A549 (cell line): ENCODE measurements around the gene GPR160. TPM values are rescaled to one million over a fixed set of nuclear protein-coding genes. Genes with fewer than 3 reads are reported as not detected.

Experiments used
- ATAC-seq, 2 experiments: fragments of 200-7000 bp in 1 of 2; fragments of >200 bp in 1 of 2; cut with Nextera tagmentation in 1 of 2; cut with Tn5 transposase in 1 of 2; 3 replicates each; pipeline versions ENCODE4 v1.8.0 to v1.9.1; 2018 to 2020; ENCODE audit warnings: mild to moderate bottlenecking in 1 of 2, moderate library complexity in 1 of 2
- CTCF ChIA-PET: fragments of 300-600 bp; sonication (Branson Sonifier 250); formaldehyde crosslinking; extraction: SDS; loops from one replicate; lab custom pipeline; 2021; ENCODE audit warnings: antibody characterized with exemption, inconsistent platforms; lab: Yijun Ruan, JAX
- POLR2A ChIA-PET: fragments of 350-600 bp; formaldehyde crosslinking; extraction: SDS; loops from one replicate; lab custom pipeline; 2021; ENCODE audit warnings: antibody characterized with exemption, inconsistent platforms; lab: Yijun Ruan, JAX
- DNase-seq, 2 experiments: peaks; one replicate each; pipeline versions ENCODE4 v3.0.0 to v3.0.0-alpha.2; 2011 to 2016; ENCODE audit warnings: low read depth in 1 of 2, low spot score in 1 of 2
- FAIRE-seq: peaks from 2 replicates; lab custom pipeline; 2011; peaks lifted over from hg19 to GRCh38; lab: Jason Lieb, UNC
- H3K27ac ChIP-seq, 2 experiments: fragments of >200 bp; sonication (Bioruptor Twin); formaldehyde crosslinking; 3 replicates each; pipeline ENCODE4 v1.5.1; 2016 to 2017
- H3K4me1 ChIP-seq: fragments of >200 bp; sonication (Bioruptor Twin); formaldehyde crosslinking; 3 replicates; pipeline ENCODE4 v1.6.1; 2016
- H3K4me2 ChIP-seq: fragments of >200 bp; sonication (Bioruptor Twin); formaldehyde crosslinking; 3 replicates; pipeline ENCODE4 v1.6.1; 2016
- H3K4me3 ChIP-seq: fragments of >200 bp; sonication (Bioruptor Twin); formaldehyde crosslinking; 3 replicates; pipeline ENCODE4 v1.5.1; 2016
- H3K9me3 ChIP-seq: fragments of >200 bp; sonication (Bioruptor Twin); formaldehyde crosslinking; 3 replicates; pipeline ENCODE4 v1.6.1; 2016
- CBX2 ChIP-seq: fragments of 200-600 bp; sonication (generic); IDR thresholded peaks from 2 replicates; pipeline ENCODE4 v1.6.1; 2016; ENCODE audit warnings: low read depth, mild to moderate bottlenecking, borderline replicate concordance
- CBX8 ChIP-seq: fragments of 200-600 bp; sonication (generic); IDR thresholded peaks from 2 replicates; pipeline ENCODE4 v1.6.1; 2016
- CEBPB ChIP-seq, 2 experiments: fragments of >200 bp in 1 of 2; sonication (Bioruptor Twin) in 1 of 2; formaldehyde crosslinking in 1 of 2; IDR thresholded peaks; 2 replicates each; pipeline ENCODE4 v1.6.1; 2012 to 2016
- CHD2 ChIP-seq: fragments of 150-350 bp; IDR thresholded peaks from 2 replicates; pipeline ENCODE4 v1.6.1; 2014; ENCODE audit warnings: low read length; ENCODE audit not compliant: partially characterized antibody
- CHD4 ChIP-seq: fragments of 200-600 bp; sonication (generic); IDR thresholded peaks from 2 replicates; pipeline ENCODE4 v1.6.1; 2016; ENCODE audit warnings: antibody characterized with exemption, mild to moderate bottlenecking, borderline replicate concordance
- EHF ChIP-seq: fragments of 250-450 bp; sonication (Bioruptor Pico); IDR thresholded peaks from 2 replicates; pipeline ENCODE4 v1.5.0; 2020; ENCODE audit warnings: mild to moderate bottlenecking
- FOSL2 ChIP-seq, 2 experiments: fragments of 450-650 bp in 1 of 2; fragments of >200 bp in 1 of 2; sonication (Bioruptor Twin) in 1 of 2; formaldehyde crosslinking; IDR thresholded peaks; 2 replicates each; pipeline versions ENCODE4 v1.5.0 to v1.6.1; 2016 to 2020; ENCODE audit warnings: mild to moderate bottlenecking in 1 of 2, moderate library complexity in 1 of 2
- HDAC2 ChIP-seq: fragments of 200-600 bp; sonication (generic); IDR thresholded peaks from 2 replicates; pipeline ENCODE4 v1.6.1; 2016
- JUNB ChIP-seq: fragments of >200 bp; sonication (Bioruptor Twin); formaldehyde crosslinking; IDR thresholded peaks from 2 replicates; pipeline ENCODE4 v1.6.1; 2016
- KDM1A ChIP-seq: fragments of 200-600 bp; sonication (generic); IDR thresholded peaks from 2 replicates; pipeline ENCODE4 v1.6.1; 2016; ENCODE audit warnings: low read depth, mild to moderate bottlenecking
- MAFK ChIP-seq: fragments of 450-650 bp; IDR thresholded peaks from 2 replicates; pipeline ENCODE4 v1.6.1; 2014; ENCODE audit not compliant: partially characterized antibody
- MAZ ChIP-seq: fragments of 150-350 bp; IDR thresholded peaks from 2 replicates; pipeline ENCODE4 v1.6.1; 2014; ENCODE audit warnings: antibody characterized with exemption, low read depth, low read length, borderline replicate concordance
- NR3C1 ChIP-seq: fragments of >200 bp; sonication (Bioruptor Twin); formaldehyde crosslinking; IDR thresholded peaks from 3 replicates; pipeline ENCODE4 v1.6.1; 2017
- RAD21 ChIP-seq, 2 experiments: fragments of >200 bp in 1 of 2; sonication (Bioruptor Twin) in 1 of 2; formaldehyde crosslinking in 1 of 2; IDR thresholded peaks in 1 of 2; conservative IDR thresholded peaks in 1 of 2; 2 replicates in 1 of 2; 3 replicates in 1 of 2; pipeline ENCODE4 v1.6.1; 2012 to 2018; ENCODE audit warnings: inconsistent platforms in 1 of 2
- RNF2 ChIP-seq: fragments of 200-600 bp; sonication (generic); IDR thresholded peaks from 2 replicates; pipeline ENCODE4 v1.6.1; 2016; ENCODE audit warnings: low read depth, mild to moderate bottlenecking, antibody characterized with exemption, moderate library complexity, borderline replicate concordance
- TP53 ChIP-seq: fragments of 250-450 bp; sonication (Bioruptor Pico); IDR thresholded peaks from 2 replicates; pipeline ENCODE4 v1.5.0; 2021; ENCODE audit warnings: mild to moderate bottlenecking, moderate library complexity
- ZC3H11A ChIP-seq: fragments of 450-650 bp; IDR thresholded peaks from 2 replicates; pipeline ENCODE4 v1.6.1; 2014; ENCODE audit warnings: antibody characterized with exemption, mild to moderate bottlenecking
- ZFP36 ChIP-seq: fragments of 450-650 bp; IDR thresholded peaks from 2 replicates; pipeline ENCODE4 v1.6.1; 2014; ENCODE audit warnings: borderline replicate concordance; ENCODE audit not compliant: partially characterized antibody
- ZSCAN20 ChIP-seq: fragments of 250-450 bp; sonication (Bioruptor Pico); IDR thresholded peaks from 2 replicates; pipeline ENCODE4 v1.8.0; 2022; ENCODE audit warnings: mild to moderate bottlenecking, moderate library complexity
- WGBS: methylation state at CpG from one replicate; pipeline ENCODE4 v1.1.6; 2017; ENCODE audit errors: missing lambda C conversion rate; 5-methylcytosine and 5-hydroxymethylcytosine counted together
- polyA plus RNA-seq, 4 experiments: library from polyadenylated mRNA; depleted of rRNA in 3 of 4; stranded (reverse); fragments of >200 nt; fragmentation: RNase III in 1 of 4; extraction: RNeasy Plus Mini Kit Qiagen cat#74134 plus additional on column Dnase treatment in 1 of 4; gene quantifications; 2 replicates in 3 of 4; 3 replicates in 1 of 4; pipeline ENCODE4 v1.2.3, GENCODE V29; 2011 to 2017
- TF ChIP-seq, protein P1 (sequence below): fragments of 150-350 bp; IDR thresholded peaks from 2 replicates; pipeline ENCODE4 v1.6.1; 2014; ENCODE audit warnings: low read depth, mild to moderate bottlenecking, low read length
- TF ChIP-seq, protein P2 (sequence below): fragments of 200-600 bp; sonication (generic); IDR thresholded peaks from 2 replicates; pipeline ENCODE4 v1.6.1; 2016; ENCODE audit warnings: antibody characterized with exemption, mild to moderate bottlenecking, moderate library complexity
- TF ChIP-seq, protein P3 (sequence below): fragments of >200 bp; sonication (Bioruptor Twin); formaldehyde crosslinking; IDR thresholded peaks from 3 replicates; pipeline ENCODE4 v1.5.1; 2016

Gene GPR160
- polyA plus RNA-seq, 2 of the 4 experiments (the other 2 are of a cell fraction), result 2.0 to 6.3 TPM

DNA sequence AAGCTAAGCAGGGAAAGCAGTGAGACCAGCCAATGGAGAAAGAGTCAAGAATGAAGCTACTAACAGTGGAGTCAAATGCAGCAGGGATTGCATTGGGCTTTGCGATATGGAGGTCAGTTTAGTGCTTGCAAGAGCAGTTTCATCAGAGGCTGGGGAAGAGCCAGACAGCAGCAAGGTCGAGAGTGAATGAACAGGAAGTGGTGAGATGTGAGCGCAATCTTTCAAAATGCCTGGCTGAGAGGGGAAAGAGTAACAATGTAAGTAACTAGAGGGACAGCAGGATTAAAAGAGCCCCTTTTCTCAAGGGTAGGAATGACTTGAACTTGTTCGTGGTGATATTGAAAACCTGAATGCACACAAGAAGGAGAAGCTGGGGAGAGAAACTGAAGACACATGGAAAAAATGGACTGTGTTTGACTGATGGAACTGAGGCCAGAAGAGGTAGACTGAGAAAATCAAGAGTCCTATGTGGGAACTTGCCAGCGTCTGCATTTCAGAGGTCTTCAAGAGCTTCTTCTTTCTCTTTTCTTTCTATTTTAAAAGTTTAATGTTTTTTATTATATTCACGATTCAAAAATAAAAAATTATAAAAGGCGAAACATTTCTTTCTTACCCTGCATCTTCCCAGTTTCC, 30.6 kb upstream of the GPR160 start:
- Histone ChIP-seq H3K4me2 (no peak overlapping the region), H3K4me3 (no peak overlapping the region), H3K9me3 (no peaks in the 10 kb centered on the region), H3K4me1 (no peaks in the 10 kb centered on the region), H3K27ac (no peak overlapping the region)
- ChIA-PET CTCF (no interaction called here), POLR2A (no interaction called here)
- no peak for TF ChIP-seq TP53 (CRISPR knock-in tag)
- TF ChIP-seq ZFP36, result no peak
- TF ChIP-seq NR3C1, result no peak
- TF ChIP-seq CHD4, result no peak
- no peak for TF ChIP-seq FOSL2 (IDR thresholded peaks at IDR 0.05)
- TF ChIP-seq FOSL2 (CRISPR knock-in tag; IDR thresholded peaks at IDR 0.05), result no peak
- TF ChIP-seq, protein P1, sequence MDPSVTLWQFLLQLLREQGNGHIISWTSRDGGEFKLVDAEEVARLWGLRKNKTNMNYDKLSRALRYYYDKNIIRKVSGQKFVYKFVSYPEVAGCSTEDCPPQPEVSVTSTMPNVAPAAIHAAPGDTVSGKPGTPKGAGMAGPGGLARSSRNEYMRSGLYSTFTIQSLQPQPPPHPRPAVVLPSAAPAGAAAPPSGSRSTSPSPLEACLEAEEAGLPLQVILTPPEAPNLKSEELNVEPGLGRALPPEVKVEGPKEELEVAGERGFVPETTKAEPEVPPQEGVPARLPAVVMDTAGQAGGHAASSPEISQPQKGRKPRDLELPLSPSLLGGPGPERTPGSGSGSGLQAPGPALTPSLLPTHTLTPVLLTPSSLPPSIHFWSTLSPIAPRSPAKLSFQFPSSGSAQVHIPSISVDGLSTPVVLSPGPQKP, result no peak
- no peak for TF ChIP-seq HDAC2
- TF ChIP-seq CEBPB (IDR thresholded peaks at IDR 0.05), result no peak
- TF ChIP-seq, protein P2, sequence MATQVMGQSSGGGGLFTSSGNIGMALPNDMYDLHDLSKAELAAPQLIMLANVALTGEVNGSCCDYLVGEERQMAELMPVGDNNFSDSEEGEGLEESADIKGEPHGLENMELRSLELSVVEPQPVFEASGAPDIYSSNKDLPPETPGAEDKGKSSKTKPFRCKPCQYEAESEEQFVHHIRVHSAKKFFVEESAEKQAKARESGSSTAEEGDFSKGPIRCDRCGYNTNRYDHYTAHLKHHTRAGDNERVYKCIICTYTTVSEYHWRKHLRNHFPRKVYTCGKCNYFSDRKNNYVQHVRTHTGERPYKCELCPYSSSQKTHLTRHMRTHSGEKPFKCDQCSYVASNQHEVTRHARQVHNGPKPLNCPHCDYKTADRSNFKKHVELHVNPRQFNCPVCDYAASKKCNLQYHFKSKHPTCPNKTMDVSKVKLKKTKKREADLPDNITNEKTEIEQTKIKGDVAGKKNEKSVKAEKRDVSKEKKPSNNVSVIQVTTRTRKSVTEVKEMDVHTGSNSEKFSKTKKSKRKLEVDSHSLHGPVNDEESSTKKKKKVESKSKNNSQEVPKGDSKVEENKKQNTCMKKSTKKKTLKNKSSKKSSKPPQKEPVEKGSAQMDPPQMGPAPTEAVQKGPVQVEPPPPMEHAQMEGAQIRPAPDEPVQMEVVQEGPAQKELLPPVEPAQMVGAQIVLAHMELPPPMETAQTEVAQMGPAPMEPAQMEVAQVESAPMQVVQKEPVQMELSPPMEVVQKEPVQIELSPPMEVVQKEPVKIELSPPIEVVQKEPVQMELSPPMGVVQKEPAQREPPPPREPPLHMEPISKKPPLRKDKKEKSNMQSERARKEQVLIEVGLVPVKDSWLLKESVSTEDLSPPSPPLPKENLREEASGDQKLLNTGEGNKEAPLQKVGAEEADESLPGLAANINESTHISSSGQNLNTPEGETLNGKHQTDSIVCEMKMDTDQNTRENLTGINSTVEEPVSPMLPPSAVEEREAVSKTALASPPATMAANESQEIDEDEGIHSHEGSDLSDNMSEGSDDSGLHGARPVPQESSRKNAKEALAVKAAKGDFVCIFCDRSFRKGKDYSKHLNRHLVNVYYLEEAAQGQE, result no peak
- TF ChIP-seq KDM1A, result no peak
- 65% methylated on average over 7 of the region's 7 CpGs for WGBS
- ATAC-seq, result no peak
- no peak for DNase-seq
- no peak for FAIRE-seq

DNA sequence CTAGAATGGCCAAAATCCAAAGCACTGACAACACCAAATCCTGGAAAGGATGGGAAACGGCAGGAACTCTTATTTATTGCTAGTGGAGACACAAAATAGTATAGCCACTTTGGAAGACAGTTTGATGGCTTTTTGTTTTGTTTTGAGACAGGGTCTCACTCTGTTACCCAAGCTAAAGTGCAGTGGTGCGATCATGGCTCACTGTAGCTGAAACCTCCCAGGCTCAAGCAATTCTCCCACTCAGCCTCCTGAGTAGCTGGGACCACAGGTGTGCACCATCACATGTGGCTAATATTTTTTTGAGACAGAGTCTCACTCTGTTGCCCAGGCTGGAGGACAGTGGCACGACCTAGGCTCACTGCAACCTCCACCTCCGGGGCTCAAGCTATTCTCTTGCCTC, 27.3 kb upstream of the GPR160 start:
- ChIA-PET POLR2A (no interaction called here), CTCF (no interaction called here)
- Histone ChIP-seq H3K4me2 (no peak overlapping the region), H3K4me1 (no peaks in the 10 kb centered on the region), H3K27ac (no peak overlapping the region), H3K4me3 (no peak overlapping the region), H3K9me3 (no peaks in the 10 kb centered on the region)
- 55% methylated on average over 4 of the region's 4 CpGs for WGBS
- DNase-seq (no peak), ATAC-seq (no peak), FAIRE-seq (no peak)
- TF ChIP-seq CHD2 (no peak), ZFP36 (no peak), JUNB (no peak), CHD4 (no peak), ZC3H11A (no peak), ZSCAN20 (CRISPR knock-in tag) (no peak), CBX2 (no peak), RNF2 (no peak), RAD21 (conservative IDR thresholded peaks at IDR 0.05 in 1 of 2, IDR thresholded peaks at IDR 0.05 in 1 of 2) (no peak), NR3C1 (no peak), MAZ (no peak), EHF (CRISPR knock-in tag) (no peak), MAFK (no peak), CBX8 (no peak)
- TF ChIP-seq, protein P3, sequence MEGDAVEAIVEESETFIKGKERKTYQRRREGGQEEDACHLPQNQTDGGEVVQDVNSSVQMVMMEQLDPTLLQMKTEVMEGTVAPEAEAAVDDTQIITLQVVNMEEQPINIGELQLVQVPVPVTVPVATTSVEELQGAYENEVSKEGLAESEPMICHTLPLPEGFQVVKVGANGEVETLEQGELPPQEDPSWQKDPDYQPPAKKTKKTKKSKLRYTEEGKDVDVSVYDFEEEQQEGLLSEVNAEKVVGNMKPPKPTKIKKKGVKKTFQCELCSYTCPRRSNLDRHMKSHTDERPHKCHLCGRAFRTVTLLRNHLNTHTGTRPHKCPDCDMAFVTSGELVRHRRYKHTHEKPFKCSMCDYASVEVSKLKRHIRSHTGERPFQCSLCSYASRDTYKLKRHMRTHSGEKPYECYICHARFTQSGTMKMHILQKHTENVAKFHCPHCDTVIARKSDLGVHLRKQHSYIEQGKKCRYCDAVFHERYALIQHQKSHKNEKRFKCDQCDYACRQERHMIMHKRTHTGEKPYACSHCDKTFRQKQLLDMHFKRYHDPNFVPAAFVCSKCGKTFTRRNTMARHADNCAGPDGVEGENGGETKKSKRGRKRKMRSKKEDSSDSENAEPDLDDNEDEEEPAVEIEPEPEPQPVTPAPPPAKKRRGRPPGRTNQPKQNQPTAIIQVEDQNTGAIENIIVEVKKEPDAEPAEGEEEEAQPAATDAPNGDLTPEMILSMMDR, result no peak
